ENCODE results near the gene GATC.

GATC gene

GRCh38 chr12:120470150-120470784, 24.0 kb downstream of the GATC start:
- no peak overlapping the region for H3K27ac ChIP-seq (ENCODE audit: low read depth, low read length, severe bottlenecking)
- WGBS, 2 experiments (ENCODE audit: insufficient coverage in 2 of 2): 68% methylated on average over 24 of the region's 26 CpGs

DNA sequence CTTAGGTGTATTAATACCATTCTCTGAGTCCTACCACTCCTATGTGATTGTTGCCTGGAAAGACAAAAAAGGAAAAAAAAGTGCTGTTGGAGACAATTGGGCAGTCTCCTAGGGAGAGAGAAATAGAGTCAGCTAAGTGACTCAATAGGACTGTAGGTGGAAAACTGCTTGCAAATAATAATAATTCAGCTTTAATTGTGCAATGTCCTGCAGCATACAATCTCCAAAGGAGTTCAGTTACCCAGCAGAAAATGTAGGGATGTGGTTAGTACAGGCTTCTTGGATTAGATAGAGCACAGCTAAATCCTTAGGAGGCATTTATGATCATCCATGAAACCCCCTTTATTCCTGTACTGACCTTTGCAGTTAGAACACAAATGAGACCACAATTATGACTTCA, 26.3 kb downstream of the GATC start:
- Histone ChIP-seq H3K36me3 (ENCODE audit: control insufficient read depth, insufficient read depth, low read length) (peaks cover 6% of the 10 kb centered on the region), H3K4me3 (ENCODE audit: extremely low read depth, insufficient read depth, low read length, poor library complexity, severe bottlenecking) (no peak overlapping the region), H3K9me3 (ENCODE audit: control insufficient read depth, low read length) (no peaks in the 10 kb centered on the region), H3K27ac (ENCODE audit: low read depth, low read length, severe bottlenecking) (no peak overlapping the region), H3K4me1 (ENCODE audit: control insufficient read depth, insufficient read depth, low read length, poor library complexity, severe bottlenecking) (peaks cover 12% of the 10 kb centered on the region)

More at GRCh38 chr12:120470150-120470784, 24.0 kb downstream of the GATC start:
- Histone ChIP-seq H3K9me3 (ENCODE audit: control insufficient read depth, low read length) (no peaks in the 10 kb centered on the region), H3K4me1 (ENCODE audit: control insufficient read depth, insufficient read depth, low read length, poor library complexity, severe bottlenecking) (peaks cover 17% of the 10 kb centered on the region), H3K4me3 (ENCODE audit: extremely low read depth, insufficient read depth, low read length, poor library complexity, severe bottlenecking) (peak overlapping the region; percentile 87), H3K36me3 (ENCODE audit: control insufficient read depth, insufficient read depth, low read length) (peaks cover 29% of the 10 kb centered on the region)

GRCh38 chr12:120473807-120474615, 27.8 kb downstream of the GATC start:
- Histone ChIP-seq H3K4me3 (ENCODE audit: extremely low read depth, insufficient read depth, low read length, poor library complexity, severe bottlenecking) (no peak overlapping the region), H3K36me3 (ENCODE audit: control insufficient read depth, insufficient read depth, low read length) (no peaks in the 10 kb centered on the region), H3K4me1 (ENCODE audit: control insufficient read depth, insufficient read depth, low read length, poor library complexity, severe bottlenecking) (peaks cover 12% of the 10 kb centered on the region), H3K27ac (ENCODE audit: low read depth, low read length, severe bottlenecking) (no peak overlapping the region), H3K9me3 (ENCODE audit: control insufficient read depth, low read length) (no peaks in the 10 kb centered on the region)
- 90 to 91% methylated on average over 3 to 6 of the region's 6 CpGs for WGBS, 2 experiments (ENCODE audit: insufficient coverage in 2 of 2)

- Histone ChIP-seq H3K27ac (ENCODE audit: low read depth, low read length, severe bottlenecking) (no peak overlapping the region), H3K4me3 (ENCODE audit: extremely low read depth, insufficient read depth, low read length, poor library complexity, severe bottlenecking) (no peak overlapping the region), H3K4me1 (ENCODE audit: control insufficient read depth, insufficient read depth, low read length, poor library complexity, severe bottlenecking) (peaks cover 12% of the 10 kb centered on the region), H3K9me3 (ENCODE audit: control insufficient read depth, low read length) (no peaks in the 10 kb centered on the region), H3K36me3 (ENCODE audit: control insufficient read depth, insufficient read depth, low read length) (no peaks in the 10 kb centered on the region)
- WGBS, 2 experiments (ENCODE audit: insufficient coverage in 2 of 2): no CpG with 5 or more reads among the region's 2 CpGs
Measured at GRCh38 chr12:120474616-120474960, 28.3 kb downstream of the GATC start.

DNA sequence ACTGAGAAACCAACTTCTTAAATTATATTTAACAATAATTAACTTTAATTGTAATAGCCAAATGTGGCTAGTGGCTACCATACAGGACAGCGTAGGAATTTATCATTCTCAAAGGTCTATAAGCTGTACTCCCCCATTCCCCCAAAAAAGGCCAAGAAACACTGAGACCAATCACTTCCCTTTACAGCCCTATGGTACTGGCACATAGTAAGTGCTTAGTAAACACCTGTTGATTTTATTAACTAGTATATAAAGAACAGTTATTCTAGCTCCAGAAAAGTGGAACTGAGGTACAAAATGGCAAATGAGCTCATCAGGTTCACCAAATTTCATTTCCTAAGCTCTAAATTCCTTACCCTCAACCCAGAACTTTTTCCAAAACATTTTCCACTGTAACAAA, 29.4 kb downstream of the GATC start:
- WGBS, 2 experiments (ENCODE audit: insufficient coverage in 2 of 2): no CpG with 5 or more reads among the region's 1 CpG

GRCh38 chr12:120479458-120479857, 33.2 kb downstream of the GATC start:
- H3K9me3 ChIP-seq (ENCODE audit: control insufficient read depth, low read length): no peaks in the 10 kb centered on the region
- H3K4me1 ChIP-seq (ENCODE audit: control insufficient read depth, insufficient read depth, low read length, poor library complexity, severe bottlenecking): peaks cover 9% of the 10 kb centered on the region
- H3K27ac ChIP-seq (ENCODE audit: low read depth, low read length, severe bottlenecking): no peak overlapping the region
- no peaks in the 10 kb centered on the region for H3K36me3 ChIP-seq (ENCODE audit: control insufficient read depth, insufficient read depth, low read length)
- H3K4me3 ChIP-seq (ENCODE audit: extremely low read depth, insufficient read depth, low read length, poor library complexity, severe bottlenecking): no peak overlapping the region
- 83 to 89% methylated on average over 1 of the region's 1 CpG for WGBS, 2 experiments (ENCODE audit: insufficient coverage in 2 of 2)

More for the DNA sequence above, 29.4 kb downstream of the GATC start:
- Histone ChIP-seq H3K4me1 (ENCODE audit: control insufficient read depth, insufficient read depth, low read length, poor library complexity, severe bottlenecking) (peaks cover 9% of the 10 kb centered on the region), H3K36me3 (ENCODE audit: control insufficient read depth, insufficient read depth, low read length) (no peaks in the 10 kb centered on the region), H3K27ac (ENCODE audit: low read depth, low read length, severe bottlenecking) (no peak overlapping the region), H3K9me3 (ENCODE audit: control insufficient read depth, low read length) (no peaks in the 10 kb centered on the region), H3K4me3 (ENCODE audit: extremely low read depth, insufficient read depth, low read length, poor library complexity, severe bottlenecking) (no peak overlapping the region)

DNA sequence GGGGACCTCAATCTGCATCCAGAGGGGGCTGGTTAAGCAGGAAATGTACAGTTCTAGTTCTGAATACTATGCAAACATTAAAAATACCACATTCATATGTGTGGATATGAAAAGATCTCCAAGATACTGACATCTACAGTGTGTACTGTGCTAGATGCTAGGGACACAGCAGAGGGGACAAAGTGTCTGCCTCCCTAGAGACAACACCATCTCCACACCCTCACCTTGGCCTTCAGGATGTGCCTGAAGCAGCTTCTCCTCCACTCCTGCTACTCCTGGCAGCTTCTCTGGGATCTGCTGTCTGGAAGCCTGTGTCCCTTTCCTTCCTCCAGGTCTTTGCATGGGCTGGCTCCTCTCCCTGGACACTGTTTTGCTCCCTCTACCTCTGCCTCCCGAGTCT, 34.0 kb downstream of the GATC start:
- H3K9me3 ChIP-seq (ENCODE audit: control insufficient read depth, low read length): no peaks in the 10 kb centered on the region
- no peak overlapping the region for H3K4me3 ChIP-seq (ENCODE audit: extremely low read depth, insufficient read depth, low read length, poor library complexity, severe bottlenecking)
- H3K4me1 ChIP-seq (ENCODE audit: control insufficient read depth, insufficient read depth, low read length, poor library complexity, severe bottlenecking): peaks cover 1% of the 10 kb centered on the region
- WGBS, 2 experiments (ENCODE audit: insufficient coverage in 2 of 2): 83 to 100% methylated on average over 1 of the region's 1 CpG
- no peaks in the 10 kb centered on the region for H3K36me3 ChIP-seq (ENCODE audit: control insufficient read depth, insufficient read depth, low read length)
- no peak overlapping the region for H3K27ac ChIP-seq (ENCODE audit: low read depth, low read length, severe bottlenecking)

GRCh38 chr12:120481022-120481767, 35.0 kb downstream of the GATC start:
- Histone ChIP-seq H3K4me1 (ENCODE audit: control insufficient read depth, insufficient read depth, low read length, poor library complexity, severe bottlenecking) (no peaks in the 10 kb centered on the region), H3K4me3 (ENCODE audit: extremely low read depth, insufficient read depth, low read length, poor library complexity, severe bottlenecking) (no peak overlapping the region), H3K36me3 (ENCODE audit: control insufficient read depth, insufficient read depth, low read length) (no peaks in the 10 kb centered on the region), H3K9me3 (ENCODE audit: control insufficient read depth, low read length) (no peaks in the 10 kb centered on the region), H3K27ac (ENCODE audit: low read depth, low read length, severe bottlenecking) (no peak overlapping the region)
- WGBS, 2 experiments (ENCODE audit: insufficient coverage in 2 of 2): 96 to 99% methylated on average over 5 of the region's 9 CpGs

DNA sequence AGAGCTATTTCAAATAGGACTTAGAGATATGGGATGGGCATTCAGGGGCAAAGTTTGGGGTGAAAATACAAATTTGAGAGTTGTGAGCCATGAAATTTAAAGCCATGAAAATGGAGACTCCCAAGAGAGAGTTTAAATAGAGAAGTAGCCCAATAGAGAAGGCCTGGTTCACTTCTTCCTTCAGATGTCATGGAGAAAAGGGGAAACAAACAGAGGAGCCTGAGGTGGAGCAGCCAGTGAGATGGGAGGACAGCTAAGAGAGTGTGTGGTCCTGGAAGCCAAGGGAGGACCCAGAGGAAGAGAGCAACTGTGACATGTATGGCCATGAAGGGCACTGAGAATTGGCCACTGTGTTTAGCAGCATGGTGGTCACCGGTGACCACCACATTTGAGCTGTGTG, 37.4 kb downstream of the GATC start:
- H3K36me3 ChIP-seq (ENCODE audit: control insufficient read depth, insufficient read depth, low read length): no peaks in the 10 kb centered on the region
- WGBS, 2 experiments (ENCODE audit: insufficient coverage in 2 of 2): 87 to 89% methylated on average over 1 of the region's 1 CpG
- no peak overlapping the region for H3K4me3 ChIP-seq (ENCODE audit: extremely low read depth, insufficient read depth, low read length, poor library complexity, severe bottlenecking)
- peaks cover 4% of the 10 kb centered on the region for H3K4me1 ChIP-seq (ENCODE audit: control insufficient read depth, insufficient read depth, low read length, poor library complexity, severe bottlenecking)
- H3K27ac ChIP-seq (ENCODE audit: low read depth, low read length, severe bottlenecking): no peak overlapping the region
- H3K9me3 ChIP-seq (ENCODE audit: control insufficient read depth, low read length): no peaks in the 10 kb centered on the region

DNA sequence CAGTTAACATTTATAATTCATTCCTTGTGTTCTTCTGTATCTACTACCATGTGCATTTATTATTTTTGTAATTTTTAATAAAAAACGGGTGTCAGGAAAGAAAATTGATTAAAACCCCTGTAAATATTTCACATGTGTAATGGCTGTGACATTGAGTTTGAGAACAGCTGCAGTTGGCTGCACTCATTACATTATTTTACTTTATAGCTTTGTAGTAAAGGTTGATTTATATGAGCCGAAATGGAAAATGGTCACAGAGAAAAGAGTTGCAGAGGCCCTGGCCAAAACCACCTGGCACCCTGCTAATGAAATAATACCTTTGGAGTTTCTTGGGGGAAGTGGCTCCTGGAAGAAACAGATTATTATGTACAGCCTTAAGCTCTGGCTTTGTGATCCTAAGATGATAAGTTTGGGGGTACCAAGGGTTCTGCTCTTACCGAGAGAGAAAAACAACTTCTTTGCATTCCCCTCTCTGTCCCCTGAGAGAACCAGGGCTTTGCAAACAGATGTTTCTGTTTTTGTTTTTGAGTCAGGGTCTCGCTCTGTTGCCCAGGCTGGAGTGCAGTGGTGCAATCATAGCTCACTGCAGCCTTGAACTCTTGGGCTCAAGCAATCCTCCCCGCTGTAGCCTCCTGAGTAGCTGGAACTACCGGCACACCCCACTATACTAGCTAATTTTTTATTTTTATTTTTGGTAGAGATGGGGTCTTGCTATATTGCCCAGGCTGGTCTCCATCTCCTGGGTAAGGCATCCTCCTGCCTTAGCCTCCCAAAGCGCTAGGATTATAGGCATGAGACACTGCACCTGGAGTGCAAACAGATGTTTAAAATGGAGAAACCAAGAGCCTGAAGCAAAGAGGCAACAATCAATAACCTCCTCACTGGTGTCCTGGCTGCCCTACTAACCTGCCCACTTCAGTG, 40.0 kb downstream of the GATC start:
- H3K9me3 ChIP-seq (ENCODE audit: control insufficient read depth, low read length): no peaks in the 10 kb centered on the region
- WGBS, 2 experiments (ENCODE audit: insufficient coverage in 2 of 2): 90% methylated on average over 2 to 3 of the region's 7 CpGs
- peaks cover 4% of the 10 kb centered on the region for H3K4me1 ChIP-seq (ENCODE audit: control insufficient read depth, insufficient read depth, low read length, poor library complexity, severe bottlenecking)
- H3K36me3 ChIP-seq (ENCODE audit: control insufficient read depth, insufficient read depth, low read length): peaks cover 5% of the 10 kb centered on the region
- H3K27ac ChIP-seq (ENCODE audit: low read depth, low read length, severe bottlenecking): no peak overlapping the region
- no peak overlapping the region for H3K4me3 ChIP-seq (ENCODE audit: extremely low read depth, insufficient read depth, low read length, poor library complexity, severe bottlenecking)

Measured in mesodermal cell (in vitro differentiated cells).